C4-2B (cell line): ENCODE data around the gene EIF4E1B.

Source experiments
- H3K27ac ChIP-seq: fragments of 450-650 bp; 2 replicates; pipeline ENCODE4 v1.5.1; 2017
- CTCF ChIP-seq: fragments of 450-650 bp; conservative IDR thresholded peaks from 2 replicates; pipeline ENCODE4 v1.5.1; 2017; ENCODE audit warnings: mild to moderate bottlenecking
- ZFX ChIP-seq: fragments of 450-650 bp; IDR thresholded peaks from 2 replicates; pipeline ENCODE4 v1.6.1; 2017

EIF4E1B gene

GRCh38 chr5:176624142-176624541 lies 6.3 kb upstream of the EIF4E1B start:
- no peak overlapping the region for H3K27ac ChIP-seq
- TF ChIP-seq ZFX, result no peak
- TF ChIP-seq CTCF, result no peak

- TF ChIP-seq CTCF (no peak), ZFX (no peak)
- H3K27ac ChIP-seq, result no peak overlapping the region
Observed at GRCh38 chr5:176624938-176625337, 5.5 kb upstream of the EIF4E1B start.

GRCh38 chr5:176625512-176625911 lies 5.0 kb upstream of the EIF4E1B start:
- H3K27ac ChIP-seq, result no peak overlapping the region
- TF ChIP-seq CTCF (no peak), ZFX (no peak)

GRCh38 chr5:176625966-176626875 lies 4.3 kb upstream of the EIF4E1B start:
- no peak overlapping the region for H3K27ac ChIP-seq
- TF ChIP-seq CTCF, result no peak
- no peak for TF ChIP-seq ZFX

GRCh38 chr5:176626876-176627236 lies 3.6 kb upstream of the EIF4E1B start:
- H3K27ac ChIP-seq, result no peak overlapping the region
- TF ChIP-seq ZFX (no peak), CTCF (no peak)

- no peak for TF ChIP-seq CTCF
- TF ChIP-seq ZFX, result no peak
- no peak overlapping the region for H3K27ac ChIP-seq
Observed at GRCh38 chr5:176627582-176627981, 2.9 kb upstream of the EIF4E1B start.

GRCh38 chr5:176628406-176629228 lies 1.9 kb upstream of the EIF4E1B start:
- no peak for TF ChIP-seq CTCF
- TF ChIP-seq ZFX, result no peak
- no peak overlapping the region for H3K27ac ChIP-seq
